Transverse colon (tissue), 4 donors: ENCODE data around the gene TCERG1L.

Source experiments
- EP300 ChIP-seq: sonication (generic); formaldehyde crosslinking; IDR thresholded peaks from one replicate; pipeline ENCODE4 v1.6.1; 2017; ENCODE audit warnings: antibody characterized with exemption, low read depth
- POLR2A ChIP-seq: fragments of 450-650 bp; IDR thresholded peaks from one replicate; pipeline ENCODE4 v1.6.1; 2016; ENCODE audit warnings: antibody characterized with exemption, mild to moderate bottlenecking, moderate library complexity
- POLR2AphosphoS5 ChIP-seq, 3 donors: sonication (generic); formaldehyde crosslinking; IDR thresholded peaks; one replicate each; pipeline ENCODE4 v1.6.1; 2016; ENCODE audit warnings: antibody characterized with exemption in 3 of 3
- TF ChIP-seq, protein P1 (sequence below), 5 experiments: fragments of 200-600 bp in 3 of 5; fragments of 450-650 bp in 2 of 5; sonication (generic) in 3 of 5; IDR thresholded peaks; 1 replicate in 2 of 5; 2 replicates in 3 of 5; pipeline ENCODE4 v1.5.1; 2016 to 2017; ENCODE audit warnings: antibody characterized with exemption in 5 of 5, inconsistent platforms in 3 of 5, mild to moderate bottlenecking in 2 of 5, moderate library complexity in 1 of 5

DNA sequence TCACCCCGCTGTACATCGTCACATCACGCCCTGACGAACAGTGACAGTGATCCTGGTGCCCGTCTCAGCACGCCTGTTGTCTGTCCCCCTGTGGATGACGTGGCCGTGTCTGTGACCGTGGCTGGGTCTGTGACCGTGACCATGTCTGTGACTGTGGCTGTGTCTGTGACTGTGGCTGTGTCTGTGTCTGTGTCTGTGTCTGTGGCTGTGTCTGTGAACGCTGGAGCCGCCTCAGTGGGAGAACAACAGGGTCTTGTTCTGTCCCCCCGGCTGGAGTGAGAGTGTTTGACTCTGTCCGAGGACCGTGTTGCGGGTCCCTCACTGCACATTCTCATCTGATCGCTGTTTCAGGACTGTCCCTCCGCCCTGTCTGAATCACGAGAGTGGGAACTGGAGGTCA, 202.2 kb downstream of the TCERG1L start:
- TF ChIP-seq, protein P1, sequence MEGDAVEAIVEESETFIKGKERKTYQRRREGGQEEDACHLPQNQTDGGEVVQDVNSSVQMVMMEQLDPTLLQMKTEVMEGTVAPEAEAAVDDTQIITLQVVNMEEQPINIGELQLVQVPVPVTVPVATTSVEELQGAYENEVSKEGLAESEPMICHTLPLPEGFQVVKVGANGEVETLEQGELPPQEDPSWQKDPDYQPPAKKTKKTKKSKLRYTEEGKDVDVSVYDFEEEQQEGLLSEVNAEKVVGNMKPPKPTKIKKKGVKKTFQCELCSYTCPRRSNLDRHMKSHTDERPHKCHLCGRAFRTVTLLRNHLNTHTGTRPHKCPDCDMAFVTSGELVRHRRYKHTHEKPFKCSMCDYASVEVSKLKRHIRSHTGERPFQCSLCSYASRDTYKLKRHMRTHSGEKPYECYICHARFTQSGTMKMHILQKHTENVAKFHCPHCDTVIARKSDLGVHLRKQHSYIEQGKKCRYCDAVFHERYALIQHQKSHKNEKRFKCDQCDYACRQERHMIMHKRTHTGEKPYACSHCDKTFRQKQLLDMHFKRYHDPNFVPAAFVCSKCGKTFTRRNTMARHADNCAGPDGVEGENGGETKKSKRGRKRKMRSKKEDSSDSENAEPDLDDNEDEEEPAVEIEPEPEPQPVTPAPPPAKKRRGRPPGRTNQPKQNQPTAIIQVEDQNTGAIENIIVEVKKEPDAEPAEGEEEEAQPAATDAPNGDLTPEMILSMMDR (IDR thresholded peaks at IDR 0.05) = no peak
- no peak for TF ChIP-seq POLR2AphosphoS5 (IDR thresholded peaks at IDR 0.05)
- no peak for TF ChIP-seq EP300
- TF ChIP-seq POLR2A = no peak
